ENCODE data around the gene RTL10.
"Not testable (repeated sequence)": the region's sequence is repeated elsewhere in the genome, so short reads cannot be mapped to it uniquely, and the experiment has no call there.

Gene RTL10

DNA sequence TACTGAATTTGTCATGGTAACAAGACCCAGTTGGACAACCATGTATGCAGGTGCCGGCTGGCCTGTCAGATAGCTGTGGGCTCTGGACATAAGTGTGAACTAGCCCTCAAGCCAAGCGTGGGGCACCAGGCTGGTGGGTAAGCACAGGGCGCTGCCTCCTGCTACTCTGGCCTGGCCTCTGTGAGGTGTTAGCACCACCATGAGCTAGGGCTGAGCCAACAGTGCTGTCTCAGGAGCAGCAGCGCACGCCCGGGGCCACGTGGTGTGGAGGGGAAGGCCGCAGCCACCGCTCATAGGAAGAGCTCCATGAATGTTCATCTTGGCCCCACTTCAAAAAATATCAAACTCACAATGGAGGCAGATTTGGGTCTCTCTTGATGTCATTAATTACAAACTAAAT is 35.3 kb upstream of the RTL10 start:
- no peak for DNase-seq

DNA sequence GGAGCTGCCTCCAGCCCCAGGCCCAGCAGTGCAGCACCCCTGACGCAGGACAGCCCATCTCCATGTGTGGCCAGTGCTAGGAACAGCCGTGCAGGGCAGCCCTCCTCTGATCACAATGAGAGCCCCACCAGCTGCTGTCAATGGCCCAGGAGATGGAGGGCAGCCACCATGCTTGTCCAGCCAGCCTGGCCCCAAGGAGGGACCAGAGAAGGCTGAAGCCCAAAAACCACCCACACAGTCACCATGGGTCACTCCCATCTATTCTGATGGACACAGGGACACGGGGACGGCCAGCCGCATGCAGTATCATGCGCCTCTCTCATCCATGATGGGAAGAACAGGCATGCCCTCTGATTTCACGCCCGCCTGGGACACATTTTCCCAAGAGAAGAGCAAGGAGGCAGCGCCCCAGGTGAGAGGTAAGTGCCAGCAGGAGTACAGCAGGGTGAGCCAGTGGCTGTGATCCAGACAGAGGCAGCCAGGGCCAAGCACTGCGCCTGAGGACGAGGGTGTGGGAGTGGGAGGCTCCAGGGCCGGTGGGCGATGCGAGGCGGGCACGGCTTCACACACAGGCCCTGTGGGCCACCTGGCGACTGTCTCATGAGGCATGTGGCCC is 33.6 kb upstream of the RTL10 start:
- no peak for DNase-seq

DNA sequence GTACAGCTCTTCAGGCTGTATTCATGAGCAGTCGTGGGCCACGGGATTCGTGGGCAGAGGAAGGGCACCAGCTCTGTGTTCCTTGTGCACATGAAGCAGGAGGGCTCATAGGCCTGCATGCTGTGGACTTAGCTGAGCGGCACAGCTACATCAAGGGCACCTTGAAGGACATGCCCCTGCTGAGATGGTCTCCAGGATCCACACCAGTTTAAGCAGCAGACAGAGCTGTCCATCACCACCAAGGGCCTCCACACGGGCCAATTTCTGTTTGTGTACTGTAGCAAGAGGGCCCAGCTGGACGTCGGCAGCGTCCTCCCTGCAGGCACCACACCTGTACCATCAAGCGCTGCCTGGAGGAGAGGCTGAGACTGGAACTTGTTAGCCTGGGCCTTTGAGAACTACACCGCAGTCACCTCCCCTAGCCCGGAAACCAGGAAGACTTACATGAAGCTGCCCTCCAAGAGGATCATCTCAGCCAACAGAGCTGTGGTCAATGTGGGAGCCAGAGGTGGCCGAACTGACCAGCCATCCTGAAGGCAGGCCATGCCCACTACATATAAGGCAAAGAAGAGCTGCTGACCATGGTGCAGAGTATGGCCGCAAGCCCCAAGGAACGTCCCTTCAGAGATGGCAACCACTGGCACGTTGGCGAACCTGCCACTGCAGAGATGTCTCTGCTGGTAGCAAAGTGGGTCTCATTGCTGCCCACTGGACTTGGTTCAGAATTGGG is 32.7 kb upstream of the RTL10 start:
- DNase-seq, result no peak

DNA sequence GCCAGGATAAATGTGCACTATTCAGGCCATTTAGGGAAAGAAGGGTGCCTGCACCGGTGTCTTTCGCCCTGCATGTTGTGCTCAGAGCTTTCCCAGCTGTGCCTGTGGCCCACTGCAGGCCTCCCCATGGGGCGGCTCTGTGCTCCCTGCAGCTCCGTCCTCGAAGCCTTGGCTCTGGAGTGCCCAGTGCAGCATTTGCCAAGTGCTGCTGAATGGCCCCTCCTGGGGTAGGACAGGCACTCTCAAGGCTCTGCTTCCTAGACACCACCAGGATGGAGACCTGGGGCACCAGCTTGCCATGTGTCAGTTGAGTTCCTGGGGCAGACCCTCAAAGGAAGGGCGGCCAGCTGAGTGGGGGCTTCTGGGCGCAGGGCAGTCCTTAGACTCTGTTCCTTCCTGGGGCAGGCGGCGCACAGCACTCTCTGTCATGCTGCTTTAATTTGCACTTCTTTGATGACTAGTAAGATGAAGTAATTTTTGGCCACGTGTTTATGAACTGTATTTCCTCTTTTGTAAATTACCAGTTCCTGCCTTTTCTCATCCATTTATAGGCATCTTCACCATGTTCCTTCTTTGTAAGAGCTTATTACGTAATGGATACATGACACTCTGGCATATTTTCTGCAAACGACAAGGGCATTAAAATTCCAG is 32.1 kb upstream of the RTL10 start:
- DNase-seq, result peak; percentile 76

DNA sequence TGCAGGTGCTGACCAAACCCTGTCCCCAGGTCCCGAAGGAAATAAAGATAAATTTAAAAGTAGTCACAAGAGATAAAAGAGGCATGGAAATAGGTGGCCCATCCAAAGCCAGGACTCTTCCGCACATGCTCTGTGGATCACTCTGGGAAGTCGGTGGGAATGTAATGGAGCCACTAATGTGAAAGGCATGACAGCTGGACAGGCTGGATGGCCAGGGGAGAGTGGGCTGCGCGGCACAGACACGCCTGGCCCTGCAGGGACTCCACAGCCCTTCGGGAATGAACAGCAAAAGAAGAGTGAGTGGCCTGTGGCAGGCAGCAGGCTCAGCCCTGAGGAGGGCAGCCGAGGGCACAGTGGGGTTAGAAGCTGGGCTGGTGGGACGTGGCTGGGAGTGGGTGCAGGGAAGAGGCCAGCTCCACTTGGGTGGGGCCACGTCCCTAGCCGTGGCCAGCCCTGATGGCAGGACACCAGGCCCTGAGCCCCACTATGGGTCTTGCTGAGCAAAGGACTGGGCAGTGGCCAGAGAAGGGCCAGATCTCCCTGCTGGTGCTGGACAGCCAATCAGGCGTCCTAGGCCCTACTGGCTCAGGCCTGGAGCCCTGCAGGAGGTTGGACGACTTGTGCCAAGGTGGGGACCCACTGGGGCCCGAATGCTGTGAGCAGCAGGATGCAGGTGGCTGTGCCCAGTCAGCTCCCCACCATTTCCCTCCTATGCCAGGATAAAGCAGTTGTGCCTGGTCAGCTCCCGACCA is 31.3 kb upstream of the RTL10 start:
- DNase-seq, result peak; percentile 28

DNA sequence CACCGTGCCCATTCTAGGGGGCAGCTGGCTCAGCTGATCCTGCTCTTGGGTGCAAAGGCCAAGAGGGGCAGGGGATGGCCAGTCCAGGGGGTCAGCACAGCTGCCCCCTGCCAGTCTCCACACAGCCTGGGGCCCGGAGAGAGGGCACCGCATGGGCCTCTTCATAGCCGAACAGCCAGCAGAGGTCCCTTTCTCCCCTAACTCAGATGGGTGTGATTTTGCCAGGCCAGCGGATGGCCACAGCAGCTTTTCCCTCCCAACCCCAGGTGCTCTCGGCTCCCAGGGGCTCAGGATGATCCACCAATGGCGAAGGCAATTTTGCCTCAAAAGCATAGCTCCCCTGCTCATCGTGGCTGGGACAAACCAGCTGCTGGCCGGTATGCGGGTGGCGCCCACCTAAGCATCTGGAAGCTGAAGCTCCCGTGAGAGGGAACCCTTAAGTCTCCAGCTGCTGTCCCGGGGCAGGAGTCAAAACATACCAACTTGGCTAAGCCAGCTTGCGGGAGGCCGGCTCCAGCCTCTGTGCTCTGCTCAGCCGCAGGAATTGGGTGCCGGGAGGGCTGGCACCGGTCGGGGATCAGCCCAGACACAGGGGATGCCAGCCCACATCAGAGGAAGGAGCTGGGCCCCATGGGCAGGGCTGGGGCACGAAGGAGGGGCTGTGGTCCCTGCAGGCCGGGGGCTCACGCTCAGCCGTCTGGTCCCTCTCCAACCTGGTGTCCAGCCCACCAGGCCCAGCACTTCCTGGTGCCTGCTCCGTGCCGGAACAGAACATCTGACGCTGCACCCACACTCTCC is 30.5 kb upstream of the RTL10 start:
- DNase-seq, result peak; percentile 57

DNA sequence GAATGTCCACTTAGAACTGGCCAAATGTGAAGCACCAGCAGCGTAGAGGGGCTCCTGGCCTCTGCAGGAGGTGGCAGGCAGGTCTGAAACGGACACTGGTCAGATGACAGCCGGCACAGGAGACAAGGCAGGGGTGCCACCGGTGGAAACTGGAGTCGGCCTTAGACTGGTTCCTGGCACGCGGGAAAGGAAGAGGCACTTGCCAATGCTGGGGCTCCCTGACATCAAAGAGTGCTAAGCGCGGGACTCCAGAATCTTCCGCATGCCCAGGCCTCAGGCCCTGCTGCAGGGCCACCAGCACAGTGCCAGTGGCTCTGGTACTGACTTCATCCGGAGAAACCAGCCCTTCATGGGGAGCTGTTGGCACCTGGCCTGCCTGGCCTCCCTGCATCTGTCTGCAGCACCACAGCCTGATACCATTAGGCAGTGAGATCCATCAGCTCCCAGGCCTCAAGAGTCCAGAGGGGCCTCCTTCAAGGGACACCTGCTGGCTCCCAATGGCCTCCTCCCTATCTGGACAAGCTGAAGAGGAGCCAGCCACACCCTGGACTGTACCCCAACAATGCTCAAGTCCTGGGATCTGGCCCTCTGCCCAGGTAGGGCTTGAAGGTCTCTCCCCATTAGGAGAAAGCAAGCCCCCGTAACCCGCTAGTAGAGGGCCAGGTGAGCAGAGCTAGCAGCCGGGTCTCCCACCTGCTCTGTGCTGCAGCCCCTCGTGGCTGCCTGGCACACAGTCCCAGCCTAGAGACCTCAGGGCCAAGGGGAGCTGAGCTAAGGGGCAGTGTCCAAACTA is 29.7 kb upstream of the RTL10 start:
- no peak for DNase-seq

DNA sequence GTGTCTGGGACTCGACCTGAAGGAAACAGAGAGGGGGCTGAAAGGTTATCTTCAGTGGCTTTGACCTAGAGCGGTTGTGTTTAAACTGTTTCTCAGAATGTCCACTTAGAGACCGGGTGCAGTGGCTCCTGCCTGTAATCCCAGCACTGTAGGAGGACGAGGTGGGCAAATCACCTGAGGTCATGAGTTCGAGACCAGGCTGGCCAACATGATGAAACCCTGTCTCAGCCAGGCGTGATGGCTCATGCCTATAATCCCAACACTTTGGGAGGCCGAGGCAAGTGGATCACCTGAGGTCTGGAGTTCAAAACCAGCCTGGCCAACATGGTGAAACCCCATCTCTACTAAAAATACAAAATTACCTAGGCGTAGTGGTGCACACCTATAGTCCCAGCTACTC is 28.8 kb upstream of the RTL10 start:
- DNase-seq, result not testable (repeated sequence)

DNA sequence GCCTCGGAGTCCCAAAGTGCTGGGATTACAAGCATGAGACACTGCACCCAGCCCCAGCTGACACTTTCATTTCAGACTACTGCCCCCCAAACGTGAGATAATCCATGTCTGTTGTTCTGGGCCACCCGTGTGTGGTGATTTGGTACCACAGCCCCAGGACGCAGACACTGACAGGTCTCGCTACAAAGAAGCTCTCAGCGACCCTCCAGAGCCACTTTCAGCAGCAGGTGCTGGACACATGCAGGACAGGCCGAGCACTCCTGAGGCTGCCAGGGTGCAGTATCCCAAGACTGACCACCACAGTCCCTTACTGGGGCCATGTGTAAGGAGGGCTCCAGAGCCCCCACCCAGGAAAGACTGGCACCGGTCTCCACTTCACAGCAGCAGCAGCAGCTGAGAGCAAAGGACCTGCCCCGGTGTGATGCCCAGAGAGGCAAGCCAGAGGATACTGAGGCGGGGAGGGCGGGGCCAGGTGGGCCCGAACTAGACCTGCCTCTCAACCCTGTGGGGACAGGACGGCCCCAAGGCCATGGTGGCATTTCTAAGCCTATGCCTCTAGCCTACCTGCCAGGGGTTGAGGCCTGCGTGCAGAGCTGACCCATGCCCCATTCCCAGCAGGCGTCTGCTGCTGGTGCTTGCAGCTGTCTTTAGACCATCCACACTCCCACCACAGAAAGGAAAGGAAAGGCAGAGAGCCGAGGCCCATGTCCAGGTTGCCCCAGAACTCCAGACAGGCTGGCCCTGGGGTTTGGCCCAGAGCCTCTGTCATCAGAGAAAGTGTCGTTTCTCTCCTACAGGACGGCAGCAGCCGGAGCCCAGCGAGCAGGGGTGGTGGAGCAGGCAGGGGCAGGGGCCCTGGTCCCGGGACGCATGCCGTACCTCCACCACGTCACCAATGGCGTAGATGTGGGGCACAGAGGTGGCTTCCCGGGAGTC is 28.0 kb upstream of the RTL10 start:
- DNase-seq, result no peak

DNA sequence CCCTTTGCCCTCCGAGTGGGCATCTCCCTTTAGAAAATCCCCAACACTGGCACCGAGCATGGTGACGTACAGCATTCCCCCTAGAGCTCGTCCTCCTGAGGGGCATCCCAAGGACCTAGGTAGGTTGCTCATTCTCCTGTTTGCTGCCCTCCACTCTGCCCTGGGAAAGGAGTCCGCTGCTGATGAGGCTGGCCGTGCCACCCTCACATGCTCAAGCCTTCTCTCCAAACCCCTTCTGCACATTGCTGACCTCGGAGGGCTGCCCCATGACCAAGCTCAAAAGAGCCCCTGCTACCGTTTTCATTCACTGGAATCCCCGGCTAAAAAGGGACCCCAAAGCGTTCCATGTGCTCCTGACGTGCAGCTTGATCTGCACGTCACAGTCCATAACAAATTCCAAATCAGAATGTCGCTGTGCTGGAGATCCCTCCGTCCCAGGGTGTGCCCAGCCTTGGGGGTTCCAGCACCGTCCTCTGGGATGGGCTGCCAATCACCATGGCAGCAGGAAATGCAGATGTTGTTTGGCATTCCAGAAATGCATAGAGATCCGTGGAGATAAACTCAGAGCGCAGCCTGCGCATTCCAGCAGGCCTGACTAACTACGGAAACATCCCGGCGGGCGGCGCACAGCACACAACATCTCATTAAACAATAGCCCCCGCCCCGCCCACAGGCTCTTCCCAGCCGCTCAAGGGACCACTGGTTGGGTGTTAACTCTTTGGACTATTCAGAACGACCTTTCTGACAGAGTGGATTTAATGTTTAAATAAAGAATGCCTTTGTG is 26.3 kb upstream of the RTL10 start:
- DNase-seq, result peak; percentile 99

DNA sequence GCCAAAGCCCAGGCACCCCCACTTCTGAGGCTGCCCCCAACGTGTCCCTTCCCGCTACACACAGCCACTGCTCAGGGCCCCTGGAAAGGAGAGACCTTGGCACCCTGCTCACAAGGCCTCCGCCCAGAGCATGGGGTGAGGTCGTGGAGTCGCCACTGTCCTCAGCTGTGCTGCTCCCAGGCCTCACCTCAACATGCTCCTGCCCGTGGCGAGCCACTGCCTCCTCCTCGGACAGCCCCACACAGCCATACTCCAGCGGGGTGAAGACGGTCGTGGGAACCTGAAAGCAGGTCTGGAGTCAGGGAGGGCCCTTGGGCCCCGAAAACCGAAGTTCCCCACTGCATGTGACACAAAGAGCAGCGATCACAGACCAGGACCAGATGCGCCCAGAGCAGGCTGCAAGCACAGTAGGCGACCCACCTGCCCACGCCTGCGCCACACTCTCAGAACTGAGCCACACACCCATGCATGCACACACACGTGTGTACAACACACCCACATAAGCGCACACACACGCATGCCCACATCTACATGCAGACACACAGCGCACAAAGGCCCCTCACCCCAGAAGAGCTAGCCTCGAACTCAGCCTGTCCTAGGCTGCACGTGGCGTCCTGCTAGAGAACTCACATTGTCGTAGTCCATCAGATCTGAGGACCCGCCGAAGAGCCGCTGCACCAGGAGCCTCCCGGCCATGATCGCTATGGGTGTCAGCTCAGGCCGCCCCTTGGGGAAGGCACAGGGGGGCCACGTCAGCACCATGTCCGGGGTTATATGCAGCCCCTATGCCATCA is 25.5 kb upstream of the RTL10 start:
- no peak for DNase-seq

DNA sequence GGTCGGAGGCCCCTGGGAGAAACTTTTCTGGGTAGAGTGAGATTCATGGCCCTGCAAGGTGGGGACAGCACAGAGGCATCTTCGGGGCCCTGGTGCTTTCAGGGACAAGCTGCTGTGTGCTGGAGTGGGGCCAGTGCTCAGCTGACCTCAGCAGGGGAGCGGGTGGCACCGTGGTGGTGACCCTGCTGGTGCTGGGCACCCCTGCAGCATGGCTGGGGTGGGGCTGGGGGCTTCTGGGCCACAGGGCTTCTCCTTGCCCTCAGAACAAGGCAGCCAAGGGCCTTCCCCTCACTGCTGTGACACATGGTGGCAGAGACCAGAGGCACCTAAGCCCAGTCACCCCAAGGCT is 24.9 kb upstream of the RTL10 start:
- no peak for DNase-seq

DNA sequence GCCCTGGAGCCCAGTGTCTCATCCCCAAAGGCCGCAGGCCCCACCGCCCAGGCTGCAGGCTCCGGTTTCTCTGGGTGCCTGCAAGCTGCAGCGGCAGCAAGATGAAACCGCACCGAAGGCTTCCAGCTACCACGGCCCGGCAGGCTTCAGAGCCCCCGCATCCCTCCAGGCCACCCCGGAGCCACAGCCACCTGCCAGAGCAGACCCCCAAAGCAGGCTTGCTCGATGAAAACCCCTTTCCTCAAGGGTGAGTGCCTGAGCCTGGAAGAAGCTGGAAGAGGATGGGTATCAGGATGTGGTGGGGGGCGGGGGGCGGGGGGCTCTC is 24.5 kb upstream of the RTL10 start:
- no peak for DNase-seq

DNA sequence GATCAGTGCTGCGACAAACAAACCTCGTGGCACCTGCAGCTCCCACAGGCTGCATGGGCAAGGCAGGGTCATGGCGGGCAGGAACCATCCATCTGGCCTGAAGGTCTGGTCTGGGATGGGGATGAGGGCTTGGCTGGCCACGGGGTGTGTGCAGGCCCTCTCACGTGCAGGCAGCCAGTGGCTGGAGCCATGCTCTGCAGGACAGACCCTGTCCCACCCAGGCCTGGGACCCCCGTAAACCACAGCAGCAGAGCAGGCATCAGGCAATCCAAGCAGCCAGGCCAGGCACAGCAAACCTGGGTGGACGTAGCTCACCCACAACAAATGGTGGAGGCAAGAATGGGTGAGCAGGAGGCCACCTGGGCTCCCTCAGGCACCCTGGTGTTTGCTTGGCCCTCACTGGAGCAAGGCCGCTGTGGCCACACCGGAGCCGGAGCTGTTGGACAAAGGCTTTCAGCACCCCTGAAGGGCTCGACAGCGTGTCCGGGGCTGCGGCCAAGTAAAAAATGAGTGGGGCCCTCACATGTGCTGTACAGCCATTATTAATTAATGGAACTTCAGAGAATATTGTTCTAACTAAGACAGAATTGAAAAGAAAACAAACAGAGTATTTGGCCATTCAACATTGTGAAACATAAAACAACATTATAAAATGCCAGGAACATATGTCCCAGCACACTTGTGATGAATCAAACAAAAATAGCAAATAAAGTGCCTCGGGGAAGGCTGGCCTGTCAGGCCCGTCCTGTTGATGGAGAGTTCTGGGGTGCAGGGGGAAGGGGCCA is 24.0 kb upstream of the RTL10 start:
- DNase-seq, result peak; percentile 54

DNA sequence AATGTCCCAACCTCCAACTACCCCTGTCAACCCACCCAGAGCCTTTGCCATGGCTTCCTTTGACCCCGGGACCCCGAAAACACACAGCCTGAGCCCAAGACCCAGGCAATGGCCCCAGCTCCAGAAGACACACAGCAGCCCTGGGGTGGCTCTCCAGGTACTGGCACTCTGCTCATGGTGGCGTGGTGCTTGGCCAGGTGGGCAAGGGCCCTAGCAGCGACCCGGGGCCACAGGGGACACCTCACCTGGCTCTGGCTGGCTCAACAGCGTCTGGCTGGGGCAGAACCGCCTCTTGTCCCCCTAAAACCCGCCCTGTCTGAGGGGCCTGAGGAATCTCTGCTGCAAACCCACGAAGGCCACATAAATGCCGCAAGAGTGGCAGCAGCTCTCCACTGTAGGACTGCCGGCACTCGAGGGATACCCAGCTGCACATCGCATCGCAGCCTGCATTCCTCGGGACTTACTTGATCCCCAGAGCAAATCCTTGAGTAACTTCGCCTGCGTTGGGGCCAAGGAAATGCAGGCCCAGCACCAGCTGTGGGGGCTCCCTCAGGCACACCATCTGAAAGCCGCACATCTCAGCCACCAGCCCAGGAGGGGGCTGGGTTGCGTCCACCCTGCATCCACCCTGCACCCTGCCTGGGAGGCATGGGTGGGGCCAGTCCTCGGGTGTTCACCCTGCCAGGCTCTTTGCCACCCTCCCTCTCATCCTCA is 23.1 kb upstream of the RTL10 start:
- DNase-seq, result peak; percentile 81

DNA sequence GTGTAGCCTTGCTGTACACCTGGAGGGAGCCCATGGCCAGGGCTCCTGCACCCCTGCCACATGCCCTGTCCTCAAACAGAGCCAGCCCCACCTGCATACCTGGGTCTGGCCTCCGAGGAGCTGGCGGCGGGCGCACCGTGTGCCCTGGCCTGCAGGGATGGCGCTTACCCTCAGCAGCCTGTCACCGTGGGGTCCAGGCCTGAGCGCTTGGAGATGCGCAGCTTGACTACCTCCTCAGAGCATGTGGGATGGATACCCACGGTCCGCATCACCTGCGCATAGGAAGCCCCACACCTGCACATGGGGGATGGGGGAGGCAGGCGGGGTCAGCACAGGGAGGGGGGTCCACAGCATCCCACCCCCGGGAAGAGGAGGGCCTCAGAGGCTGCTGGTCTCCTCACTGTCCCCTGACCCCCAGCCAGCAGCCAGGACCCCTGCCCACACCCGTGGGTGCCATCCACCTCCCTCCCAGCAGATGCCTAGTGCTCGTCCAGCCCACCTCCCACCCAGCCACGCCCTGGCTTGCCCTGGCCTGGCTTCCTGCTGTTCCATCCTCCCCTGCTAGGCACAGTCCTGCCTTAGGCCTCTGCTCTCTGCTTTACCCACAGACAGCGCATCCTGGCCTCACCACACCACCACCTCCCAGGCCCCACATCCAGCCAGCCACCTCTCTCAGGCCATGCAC is 22.4 kb upstream of the RTL10 start:
- no peak for DNase-seq
